ENCODE measurements around the gene NME8. TPM values are rescaled to one million over a fixed set of nuclear protein-coding genes. Genes with fewer than 3 reads are reported as not detected.

The NME8 gene
- total and polyA plus RNA-seq, 2 experiments from 2014 or later, result 0.14 to 1.3 TPM

DNA sequence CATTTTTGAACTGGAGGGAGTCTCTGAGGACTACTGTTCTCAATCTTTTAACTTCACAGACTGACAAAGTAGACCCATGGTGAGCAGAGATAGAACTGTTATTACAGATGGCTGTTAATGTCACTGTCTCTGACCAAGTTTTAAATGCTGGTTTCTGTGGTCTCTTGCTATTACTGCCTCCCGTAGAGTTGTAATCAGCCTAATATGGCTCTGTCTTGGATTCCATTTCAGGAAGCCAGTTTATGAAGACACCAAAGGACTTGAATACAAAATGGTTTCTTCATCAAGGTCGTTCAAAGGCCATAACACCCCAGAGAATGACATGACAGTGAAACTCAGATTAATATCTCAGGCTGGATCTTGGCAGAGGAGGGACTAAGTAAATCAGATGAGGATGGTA is 64.4 kb downstream of the NME8 start:
- Histone ChIP-seq H3F3A (replicated peaks; ENCODE audit: low read depth) (no peaks in the 10 kb centered on the region), H3K4me2 (no peak overlapping the region), H3K4me3 (no peak overlapping the region), H3K9me2 (ENCODE audit: insufficient read depth) (no peaks in the 10 kb centered on the region), H3K27me3 (ENCODE audit: insufficient read depth) (peaks cover 38% of the 10 kb centered on the region), H3K4me1 (ENCODE audit: insufficient read depth) (no peaks in the 10 kb centered on the region; the same call in 1 of the 2 replicates), H3K79me2 (replicated peaks; ENCODE audit: insufficient read depth) (no peaks in the 10 kb centered on the region), H2AFZ (no peak overlapping the region), H3K36me3 (ENCODE audit: insufficient read depth) (no peaks in the 10 kb centered on the region), H4K20me1 (replicated peaks; ENCODE audit: insufficient read depth) (0 out of 2 replicates have a peak, but pooled peaks cover 4% of the 10 kb centered on the region), H3K27ac (ENCODE audit: low read depth) (no peak overlapping the region)
- H3K4me1 Mint-ChIP-seq, result peaks cover 9% of the 10 kb centered on the region; the same call in 2 of the 3 replicates
- TF ChIP-seq, protein P1, sequence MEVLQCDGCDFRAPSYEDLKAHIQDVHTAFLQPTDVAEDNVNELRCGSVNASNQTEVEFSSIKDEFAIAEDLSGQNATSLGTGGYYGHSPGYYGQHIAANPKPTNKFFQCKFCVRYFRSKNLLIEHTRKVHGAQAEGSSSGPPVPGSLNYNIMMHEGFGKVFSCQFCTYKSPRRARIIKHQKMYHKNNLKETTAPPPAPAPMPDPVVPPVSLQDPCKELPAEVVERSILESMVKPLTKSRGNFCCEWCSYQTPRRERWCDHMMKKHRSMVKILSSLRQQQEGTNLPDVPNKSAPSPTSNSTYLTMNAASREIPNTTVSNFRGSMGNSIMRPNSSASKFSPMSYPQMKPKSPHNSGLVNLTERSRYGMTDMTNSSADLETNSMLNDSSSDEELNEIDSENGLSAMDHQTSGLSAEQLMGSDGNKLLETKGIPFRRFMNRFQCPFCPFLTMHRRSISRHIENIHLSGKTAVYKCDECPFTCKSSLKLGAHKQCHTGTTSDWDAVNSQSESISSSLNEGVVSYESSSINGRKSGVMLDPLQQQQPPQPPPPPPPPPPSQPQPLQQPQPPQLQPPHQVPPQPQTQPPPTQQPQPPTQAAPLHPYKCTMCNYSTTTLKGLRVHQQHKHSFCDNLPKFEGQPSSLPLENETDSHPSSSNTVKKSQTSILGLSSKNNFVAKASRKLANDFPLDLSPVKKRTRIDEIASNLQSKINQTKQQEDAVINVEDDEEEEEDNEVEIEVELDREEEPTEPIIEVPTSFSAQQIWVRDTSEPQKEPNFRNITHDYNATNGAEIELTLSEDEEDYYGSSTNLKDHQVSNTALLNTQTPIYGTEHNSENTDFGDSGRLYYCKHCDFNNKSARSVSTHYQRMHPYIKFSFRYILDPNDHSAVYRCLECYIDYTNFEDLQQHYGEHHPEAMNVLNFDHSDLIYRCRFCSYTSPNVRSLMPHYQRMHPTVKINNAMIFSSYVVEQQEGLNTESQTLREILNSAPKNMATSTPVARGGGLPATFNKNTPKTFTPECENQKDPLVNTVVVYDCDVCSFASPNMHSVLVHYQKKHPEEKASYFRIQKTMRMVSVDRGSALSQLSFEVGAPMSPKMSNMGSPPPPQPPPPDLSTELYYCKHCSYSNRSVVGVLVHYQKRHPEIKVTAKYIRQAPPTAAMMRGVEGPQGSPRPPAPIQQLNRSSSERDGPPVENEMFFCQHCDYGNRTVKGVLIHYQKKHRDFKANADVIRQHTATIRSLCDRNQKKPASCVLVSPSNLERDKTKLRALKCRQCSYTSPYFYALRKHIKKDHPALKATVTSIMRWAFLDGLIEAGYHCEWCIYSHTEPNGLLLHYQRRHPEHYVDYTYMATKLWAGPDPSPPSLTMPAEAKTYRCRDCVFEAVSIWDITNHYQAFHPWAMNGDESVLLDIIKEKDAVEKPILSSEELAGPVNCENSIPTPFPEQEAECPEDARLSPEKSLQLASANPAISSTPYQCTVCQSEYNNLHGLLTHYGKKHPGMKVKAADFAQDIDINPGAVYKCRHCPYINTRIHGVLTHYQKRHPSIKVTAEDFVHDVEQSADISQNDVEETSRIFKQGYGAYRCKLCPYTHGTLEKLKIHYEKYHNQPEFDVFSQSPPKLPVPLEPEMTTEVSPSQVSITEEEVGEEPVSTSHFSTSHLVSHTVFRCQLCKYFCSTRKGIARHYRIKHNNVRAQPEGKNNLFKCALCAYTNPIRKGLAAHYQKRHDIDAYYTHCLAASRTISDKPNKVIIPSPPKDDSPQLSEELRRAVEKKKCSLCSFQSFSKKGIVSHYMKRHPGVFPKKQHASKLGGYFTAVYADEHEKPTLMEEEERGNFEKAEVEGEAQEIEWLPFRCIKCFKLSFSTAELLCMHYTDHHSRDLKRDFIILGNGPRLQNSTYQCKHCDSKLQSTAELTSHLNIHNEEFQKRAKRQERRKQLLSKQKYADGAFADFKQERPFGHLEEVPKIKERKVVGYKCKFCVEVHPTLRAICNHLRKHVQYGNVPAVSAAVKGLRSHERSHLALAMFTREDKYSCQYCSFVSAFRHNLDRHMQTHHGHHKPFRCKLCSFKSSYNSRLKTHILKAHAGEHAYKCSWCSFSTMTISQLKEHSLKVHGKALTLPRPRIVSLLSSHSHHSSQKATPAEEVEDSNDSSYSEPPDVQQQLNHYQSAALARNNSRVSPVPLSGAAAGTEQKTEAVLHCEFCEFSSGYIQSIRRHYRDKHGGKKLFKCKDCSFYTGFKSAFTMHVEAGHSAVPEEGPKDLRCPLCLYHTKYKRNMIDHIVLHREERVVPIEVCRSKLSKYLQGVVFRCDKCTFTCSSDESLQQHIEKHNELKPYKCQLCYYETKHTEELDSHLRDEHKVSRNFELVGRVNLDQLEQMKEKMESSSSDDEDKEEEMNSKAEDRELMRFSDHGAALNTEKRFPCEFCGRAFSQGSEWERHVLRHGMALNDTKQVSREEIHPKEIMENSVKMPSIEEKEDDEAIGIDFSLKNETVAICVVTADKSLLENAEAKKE (CRISPR knock-in tag; IDR thresholded peaks at IDR 0.05), result no peak
- TF ChIP-seq STAT1 (IDR thresholded peaks at IDR 0.05; ENCODE audit: unreplicated experiment), result no peak
- TF ChIP-seq, protein P2, sequence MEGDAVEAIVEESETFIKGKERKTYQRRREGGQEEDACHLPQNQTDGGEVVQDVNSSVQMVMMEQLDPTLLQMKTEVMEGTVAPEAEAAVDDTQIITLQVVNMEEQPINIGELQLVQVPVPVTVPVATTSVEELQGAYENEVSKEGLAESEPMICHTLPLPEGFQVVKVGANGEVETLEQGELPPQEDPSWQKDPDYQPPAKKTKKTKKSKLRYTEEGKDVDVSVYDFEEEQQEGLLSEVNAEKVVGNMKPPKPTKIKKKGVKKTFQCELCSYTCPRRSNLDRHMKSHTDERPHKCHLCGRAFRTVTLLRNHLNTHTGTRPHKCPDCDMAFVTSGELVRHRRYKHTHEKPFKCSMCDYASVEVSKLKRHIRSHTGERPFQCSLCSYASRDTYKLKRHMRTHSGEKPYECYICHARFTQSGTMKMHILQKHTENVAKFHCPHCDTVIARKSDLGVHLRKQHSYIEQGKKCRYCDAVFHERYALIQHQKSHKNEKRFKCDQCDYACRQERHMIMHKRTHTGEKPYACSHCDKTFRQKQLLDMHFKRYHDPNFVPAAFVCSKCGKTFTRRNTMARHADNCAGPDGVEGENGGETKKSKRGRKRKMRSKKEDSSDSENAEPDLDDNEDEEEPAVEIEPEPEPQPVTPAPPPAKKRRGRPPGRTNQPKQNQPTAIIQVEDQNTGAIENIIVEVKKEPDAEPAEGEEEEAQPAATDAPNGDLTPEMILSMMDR (conservative IDR thresholded peaks at IDR 0.05; ENCODE audit: low read depth in 2 of 2), result no peak
- TF ChIP-seq NANOG (IDR thresholded peaks at IDR 0.05; ENCODE audit: borderline replicate concordance), result no peak
- TF ChIP-seq, protein P3, sequence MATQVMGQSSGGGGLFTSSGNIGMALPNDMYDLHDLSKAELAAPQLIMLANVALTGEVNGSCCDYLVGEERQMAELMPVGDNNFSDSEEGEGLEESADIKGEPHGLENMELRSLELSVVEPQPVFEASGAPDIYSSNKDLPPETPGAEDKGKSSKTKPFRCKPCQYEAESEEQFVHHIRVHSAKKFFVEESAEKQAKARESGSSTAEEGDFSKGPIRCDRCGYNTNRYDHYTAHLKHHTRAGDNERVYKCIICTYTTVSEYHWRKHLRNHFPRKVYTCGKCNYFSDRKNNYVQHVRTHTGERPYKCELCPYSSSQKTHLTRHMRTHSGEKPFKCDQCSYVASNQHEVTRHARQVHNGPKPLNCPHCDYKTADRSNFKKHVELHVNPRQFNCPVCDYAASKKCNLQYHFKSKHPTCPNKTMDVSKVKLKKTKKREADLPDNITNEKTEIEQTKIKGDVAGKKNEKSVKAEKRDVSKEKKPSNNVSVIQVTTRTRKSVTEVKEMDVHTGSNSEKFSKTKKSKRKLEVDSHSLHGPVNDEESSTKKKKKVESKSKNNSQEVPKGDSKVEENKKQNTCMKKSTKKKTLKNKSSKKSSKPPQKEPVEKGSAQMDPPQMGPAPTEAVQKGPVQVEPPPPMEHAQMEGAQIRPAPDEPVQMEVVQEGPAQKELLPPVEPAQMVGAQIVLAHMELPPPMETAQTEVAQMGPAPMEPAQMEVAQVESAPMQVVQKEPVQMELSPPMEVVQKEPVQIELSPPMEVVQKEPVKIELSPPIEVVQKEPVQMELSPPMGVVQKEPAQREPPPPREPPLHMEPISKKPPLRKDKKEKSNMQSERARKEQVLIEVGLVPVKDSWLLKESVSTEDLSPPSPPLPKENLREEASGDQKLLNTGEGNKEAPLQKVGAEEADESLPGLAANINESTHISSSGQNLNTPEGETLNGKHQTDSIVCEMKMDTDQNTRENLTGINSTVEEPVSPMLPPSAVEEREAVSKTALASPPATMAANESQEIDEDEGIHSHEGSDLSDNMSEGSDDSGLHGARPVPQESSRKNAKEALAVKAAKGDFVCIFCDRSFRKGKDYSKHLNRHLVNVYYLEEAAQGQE (IDR thresholded peaks at IDR 0.05; ENCODE audit: unreplicated experiment), result no peak
- TF ChIP-seq EZH2 (IDR thresholded peaks at IDR 0.05; ENCODE audit: low read depth, unreplicated experiment), result no peak
- TF ChIP-seq EZH2phosphoT487 (IDR thresholded peaks at IDR 0.05; ENCODE audit: unreplicated experiment), result no peak
- TF ChIP-seq ETS1 (IDR thresholded peaks at IDR 0.05), result no peak
- TF ChIP-seq ZNF331 (CRISPR knock-in tag; IDR thresholded peaks at IDR 0.05; ENCODE audit: low read depth), result no peak
- TF ChIP-seq JUNB (IDR thresholded peaks at IDR 0.05; ENCODE audit: unreplicated experiment), result no peak
- no peak for TF ChIP-seq POLR2AphosphoS5 (IDR thresholded peaks at IDR 0.05; ENCODE audit: low read depth)
- no peak for TF ChIP-seq CREB1 (CRISPR knock-in tag; IDR thresholded peaks at IDR 0.05; ENCODE audit: low read depth)
- no peak for TF ChIP-seq ZNF114 (CRISPR knock-in tag; IDR thresholded peaks at IDR 0.05)
- DNase-seq (ENCODE audit: low spot score), result no peak
- H3K4me3 Mint-ChIP-seq, result no peak overlapping the region
- H3K9me3 Mint-ChIP-seq, result no peaks in the 10 kb centered on the region
- H3K36me3 Mint-ChIP-seq (ENCODE audit: low read depth), result no peaks in the 10 kb centered on the region
- peaks cover 31% of the 10 kb centered on the region for H3K27me3 Mint-ChIP-seq (ENCODE audit: insufficient read depth, low read depth, poor library complexity)
- no peak overlapping the region for H3K27ac Mint-ChIP-seq
- no peak for ATAC-seq

All from GM23338 (cell line).